ENCODE results near the gene IFNGR2. TPM values are rescaled to one million over a fixed set of nuclear protein-coding genes. Genes with fewer than 3 reads are reported as not detected.

Gene IFNGR2
- total and polyA plus RNA-seq, 2 experiments from 2014 or later: 21.9 to 29.4 TPM

DNA sequence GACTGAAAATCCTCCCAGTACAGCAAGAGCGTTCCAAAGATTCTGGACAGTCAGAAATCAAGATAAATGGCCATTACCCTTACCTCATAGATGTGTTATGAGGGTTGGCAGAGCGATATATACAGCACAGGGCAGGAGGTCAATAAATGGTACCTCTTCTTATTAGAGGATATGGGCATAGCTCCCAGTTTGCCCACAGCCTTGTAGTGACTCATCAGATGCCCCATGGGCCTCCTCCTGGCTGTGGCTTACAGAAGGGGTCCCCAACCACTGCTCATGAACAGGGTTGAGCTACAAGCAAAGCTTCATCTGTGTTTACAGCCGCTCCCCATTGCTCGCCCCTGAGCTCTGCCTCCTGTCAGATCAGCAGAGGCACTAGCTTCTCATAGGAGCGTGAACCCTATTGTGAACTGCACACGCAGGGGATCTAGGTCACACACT, 7.3 kb upstream of the IFNGR2 start:
- H3K27me3 ChIP-seq (ENCODE audit: insufficient read depth): no peaks in the 10 kb centered on the region
- Mint-ChIP-seq H3K36me3 (ENCODE audit: low read depth) (no peaks in the 10 kb centered on the region), H3K27me3 (ENCODE audit: insufficient read depth, low read depth, poor library complexity) (peaks cover 4% of the 10 kb centered on the region), H3K4me3 (no peak overlapping the region), H3K27ac (no peak overlapping the region), H3K4me1 (peaks cover 4% of the 10 kb centered on the region), H3K9me3 (no peaks in the 10 kb centered on the region)
- DNase-seq (ENCODE audit: low spot score): no peak
- no peak overlapping the region for H3K27ac ChIP-seq (ENCODE audit: low read depth)
- no peaks in the 10 kb centered on the region for H3K36me3 ChIP-seq (ENCODE audit: insufficient read depth)
- no peaks in the 10 kb centered on the region for H3K79me2 ChIP-seq (replicated peaks; ENCODE audit: insufficient read depth)
- no peak overlapping the region for H3K4me3 ChIP-seq
- no peak overlapping the region for H3K4me2 ChIP-seq
- no peaks in the 10 kb centered on the region for H3K9me2 ChIP-seq (ENCODE audit: insufficient read depth)
- no peaks in the 10 kb centered on the region for H3K4me1 ChIP-seq (ENCODE audit: insufficient read depth)
- H4K20me1 ChIP-seq (replicated peaks; ENCODE audit: insufficient read depth): no peaks in the 10 kb centered on the region
- H2AFZ ChIP-seq: no peak overlapping the region
- no peak for ATAC-seq
- TF ChIP-seq POLR2AphosphoS5 (IDR thresholded peaks at IDR 0.05; ENCODE audit: low read depth): no peak
- no peak for TF ChIP-seq ZNF331 (CRISPR knock-in tag; IDR thresholded peaks at IDR 0.05; ENCODE audit: low read depth)
- no peak for TF ChIP-seq CREB1 (CRISPR knock-in tag; IDR thresholded peaks at IDR 0.05; ENCODE audit: low read depth)
- TF ChIP-seq ZNF114 (CRISPR knock-in tag; IDR thresholded peaks at IDR 0.05): no peak
- TF ChIP-seq, protein P1, sequence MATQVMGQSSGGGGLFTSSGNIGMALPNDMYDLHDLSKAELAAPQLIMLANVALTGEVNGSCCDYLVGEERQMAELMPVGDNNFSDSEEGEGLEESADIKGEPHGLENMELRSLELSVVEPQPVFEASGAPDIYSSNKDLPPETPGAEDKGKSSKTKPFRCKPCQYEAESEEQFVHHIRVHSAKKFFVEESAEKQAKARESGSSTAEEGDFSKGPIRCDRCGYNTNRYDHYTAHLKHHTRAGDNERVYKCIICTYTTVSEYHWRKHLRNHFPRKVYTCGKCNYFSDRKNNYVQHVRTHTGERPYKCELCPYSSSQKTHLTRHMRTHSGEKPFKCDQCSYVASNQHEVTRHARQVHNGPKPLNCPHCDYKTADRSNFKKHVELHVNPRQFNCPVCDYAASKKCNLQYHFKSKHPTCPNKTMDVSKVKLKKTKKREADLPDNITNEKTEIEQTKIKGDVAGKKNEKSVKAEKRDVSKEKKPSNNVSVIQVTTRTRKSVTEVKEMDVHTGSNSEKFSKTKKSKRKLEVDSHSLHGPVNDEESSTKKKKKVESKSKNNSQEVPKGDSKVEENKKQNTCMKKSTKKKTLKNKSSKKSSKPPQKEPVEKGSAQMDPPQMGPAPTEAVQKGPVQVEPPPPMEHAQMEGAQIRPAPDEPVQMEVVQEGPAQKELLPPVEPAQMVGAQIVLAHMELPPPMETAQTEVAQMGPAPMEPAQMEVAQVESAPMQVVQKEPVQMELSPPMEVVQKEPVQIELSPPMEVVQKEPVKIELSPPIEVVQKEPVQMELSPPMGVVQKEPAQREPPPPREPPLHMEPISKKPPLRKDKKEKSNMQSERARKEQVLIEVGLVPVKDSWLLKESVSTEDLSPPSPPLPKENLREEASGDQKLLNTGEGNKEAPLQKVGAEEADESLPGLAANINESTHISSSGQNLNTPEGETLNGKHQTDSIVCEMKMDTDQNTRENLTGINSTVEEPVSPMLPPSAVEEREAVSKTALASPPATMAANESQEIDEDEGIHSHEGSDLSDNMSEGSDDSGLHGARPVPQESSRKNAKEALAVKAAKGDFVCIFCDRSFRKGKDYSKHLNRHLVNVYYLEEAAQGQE (IDR thresholded peaks at IDR 0.05; ENCODE audit: unreplicated experiment): no peak
- TF ChIP-seq EZH2 (IDR thresholded peaks at IDR 0.05; ENCODE audit: low read depth, unreplicated experiment): no peak
- no peak for TF ChIP-seq EZH2phosphoT487 (IDR thresholded peaks at IDR 0.05; ENCODE audit: unreplicated experiment)
- TF ChIP-seq, protein P2, sequence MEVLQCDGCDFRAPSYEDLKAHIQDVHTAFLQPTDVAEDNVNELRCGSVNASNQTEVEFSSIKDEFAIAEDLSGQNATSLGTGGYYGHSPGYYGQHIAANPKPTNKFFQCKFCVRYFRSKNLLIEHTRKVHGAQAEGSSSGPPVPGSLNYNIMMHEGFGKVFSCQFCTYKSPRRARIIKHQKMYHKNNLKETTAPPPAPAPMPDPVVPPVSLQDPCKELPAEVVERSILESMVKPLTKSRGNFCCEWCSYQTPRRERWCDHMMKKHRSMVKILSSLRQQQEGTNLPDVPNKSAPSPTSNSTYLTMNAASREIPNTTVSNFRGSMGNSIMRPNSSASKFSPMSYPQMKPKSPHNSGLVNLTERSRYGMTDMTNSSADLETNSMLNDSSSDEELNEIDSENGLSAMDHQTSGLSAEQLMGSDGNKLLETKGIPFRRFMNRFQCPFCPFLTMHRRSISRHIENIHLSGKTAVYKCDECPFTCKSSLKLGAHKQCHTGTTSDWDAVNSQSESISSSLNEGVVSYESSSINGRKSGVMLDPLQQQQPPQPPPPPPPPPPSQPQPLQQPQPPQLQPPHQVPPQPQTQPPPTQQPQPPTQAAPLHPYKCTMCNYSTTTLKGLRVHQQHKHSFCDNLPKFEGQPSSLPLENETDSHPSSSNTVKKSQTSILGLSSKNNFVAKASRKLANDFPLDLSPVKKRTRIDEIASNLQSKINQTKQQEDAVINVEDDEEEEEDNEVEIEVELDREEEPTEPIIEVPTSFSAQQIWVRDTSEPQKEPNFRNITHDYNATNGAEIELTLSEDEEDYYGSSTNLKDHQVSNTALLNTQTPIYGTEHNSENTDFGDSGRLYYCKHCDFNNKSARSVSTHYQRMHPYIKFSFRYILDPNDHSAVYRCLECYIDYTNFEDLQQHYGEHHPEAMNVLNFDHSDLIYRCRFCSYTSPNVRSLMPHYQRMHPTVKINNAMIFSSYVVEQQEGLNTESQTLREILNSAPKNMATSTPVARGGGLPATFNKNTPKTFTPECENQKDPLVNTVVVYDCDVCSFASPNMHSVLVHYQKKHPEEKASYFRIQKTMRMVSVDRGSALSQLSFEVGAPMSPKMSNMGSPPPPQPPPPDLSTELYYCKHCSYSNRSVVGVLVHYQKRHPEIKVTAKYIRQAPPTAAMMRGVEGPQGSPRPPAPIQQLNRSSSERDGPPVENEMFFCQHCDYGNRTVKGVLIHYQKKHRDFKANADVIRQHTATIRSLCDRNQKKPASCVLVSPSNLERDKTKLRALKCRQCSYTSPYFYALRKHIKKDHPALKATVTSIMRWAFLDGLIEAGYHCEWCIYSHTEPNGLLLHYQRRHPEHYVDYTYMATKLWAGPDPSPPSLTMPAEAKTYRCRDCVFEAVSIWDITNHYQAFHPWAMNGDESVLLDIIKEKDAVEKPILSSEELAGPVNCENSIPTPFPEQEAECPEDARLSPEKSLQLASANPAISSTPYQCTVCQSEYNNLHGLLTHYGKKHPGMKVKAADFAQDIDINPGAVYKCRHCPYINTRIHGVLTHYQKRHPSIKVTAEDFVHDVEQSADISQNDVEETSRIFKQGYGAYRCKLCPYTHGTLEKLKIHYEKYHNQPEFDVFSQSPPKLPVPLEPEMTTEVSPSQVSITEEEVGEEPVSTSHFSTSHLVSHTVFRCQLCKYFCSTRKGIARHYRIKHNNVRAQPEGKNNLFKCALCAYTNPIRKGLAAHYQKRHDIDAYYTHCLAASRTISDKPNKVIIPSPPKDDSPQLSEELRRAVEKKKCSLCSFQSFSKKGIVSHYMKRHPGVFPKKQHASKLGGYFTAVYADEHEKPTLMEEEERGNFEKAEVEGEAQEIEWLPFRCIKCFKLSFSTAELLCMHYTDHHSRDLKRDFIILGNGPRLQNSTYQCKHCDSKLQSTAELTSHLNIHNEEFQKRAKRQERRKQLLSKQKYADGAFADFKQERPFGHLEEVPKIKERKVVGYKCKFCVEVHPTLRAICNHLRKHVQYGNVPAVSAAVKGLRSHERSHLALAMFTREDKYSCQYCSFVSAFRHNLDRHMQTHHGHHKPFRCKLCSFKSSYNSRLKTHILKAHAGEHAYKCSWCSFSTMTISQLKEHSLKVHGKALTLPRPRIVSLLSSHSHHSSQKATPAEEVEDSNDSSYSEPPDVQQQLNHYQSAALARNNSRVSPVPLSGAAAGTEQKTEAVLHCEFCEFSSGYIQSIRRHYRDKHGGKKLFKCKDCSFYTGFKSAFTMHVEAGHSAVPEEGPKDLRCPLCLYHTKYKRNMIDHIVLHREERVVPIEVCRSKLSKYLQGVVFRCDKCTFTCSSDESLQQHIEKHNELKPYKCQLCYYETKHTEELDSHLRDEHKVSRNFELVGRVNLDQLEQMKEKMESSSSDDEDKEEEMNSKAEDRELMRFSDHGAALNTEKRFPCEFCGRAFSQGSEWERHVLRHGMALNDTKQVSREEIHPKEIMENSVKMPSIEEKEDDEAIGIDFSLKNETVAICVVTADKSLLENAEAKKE (CRISPR knock-in tag; IDR thresholded peaks at IDR 0.05): no peak
- TF ChIP-seq, protein P3, sequence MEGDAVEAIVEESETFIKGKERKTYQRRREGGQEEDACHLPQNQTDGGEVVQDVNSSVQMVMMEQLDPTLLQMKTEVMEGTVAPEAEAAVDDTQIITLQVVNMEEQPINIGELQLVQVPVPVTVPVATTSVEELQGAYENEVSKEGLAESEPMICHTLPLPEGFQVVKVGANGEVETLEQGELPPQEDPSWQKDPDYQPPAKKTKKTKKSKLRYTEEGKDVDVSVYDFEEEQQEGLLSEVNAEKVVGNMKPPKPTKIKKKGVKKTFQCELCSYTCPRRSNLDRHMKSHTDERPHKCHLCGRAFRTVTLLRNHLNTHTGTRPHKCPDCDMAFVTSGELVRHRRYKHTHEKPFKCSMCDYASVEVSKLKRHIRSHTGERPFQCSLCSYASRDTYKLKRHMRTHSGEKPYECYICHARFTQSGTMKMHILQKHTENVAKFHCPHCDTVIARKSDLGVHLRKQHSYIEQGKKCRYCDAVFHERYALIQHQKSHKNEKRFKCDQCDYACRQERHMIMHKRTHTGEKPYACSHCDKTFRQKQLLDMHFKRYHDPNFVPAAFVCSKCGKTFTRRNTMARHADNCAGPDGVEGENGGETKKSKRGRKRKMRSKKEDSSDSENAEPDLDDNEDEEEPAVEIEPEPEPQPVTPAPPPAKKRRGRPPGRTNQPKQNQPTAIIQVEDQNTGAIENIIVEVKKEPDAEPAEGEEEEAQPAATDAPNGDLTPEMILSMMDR (conservative IDR thresholded peaks at IDR 0.05; ENCODE audit: low read depth in 2 of 2): no peak
- no peak for TF ChIP-seq NANOG (IDR thresholded peaks at IDR 0.05; ENCODE audit: borderline replicate concordance)
- TF ChIP-seq, protein P4, sequence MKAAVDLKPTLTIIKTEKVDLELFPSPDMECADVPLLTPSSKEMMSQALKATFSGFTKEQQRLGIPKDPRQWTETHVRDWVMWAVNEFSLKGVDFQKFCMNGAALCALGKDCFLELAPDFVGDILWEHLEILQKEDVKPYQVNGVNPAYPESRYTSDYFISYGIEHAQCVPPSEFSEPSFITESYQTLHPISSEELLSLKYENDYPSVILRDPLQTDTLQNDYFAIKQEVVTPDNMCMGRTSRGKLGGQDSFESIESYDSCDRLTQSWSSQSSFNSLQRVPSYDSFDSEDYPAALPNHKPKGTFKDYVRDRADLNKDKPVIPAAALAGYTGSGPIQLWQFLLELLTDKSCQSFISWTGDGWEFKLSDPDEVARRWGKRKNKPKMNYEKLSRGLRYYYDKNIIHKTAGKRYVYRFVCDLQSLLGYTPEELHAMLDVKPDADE (IDR thresholded peaks at IDR 0.05): no peak
- TF ChIP-seq STAT1 (IDR thresholded peaks at IDR 0.05; ENCODE audit: unreplicated experiment): no peak
- H3F3A ChIP-seq (replicated peaks; ENCODE audit: low read depth): no peaks in the 10 kb centered on the region
